HCT116 (cell line): ENCODE data around the gene ARHGAP5. TPM values are rescaled to one million over a fixed set of nuclear protein-coding genes. Genes with fewer than 3 reads are reported as not detected.

ENCODE experiments used
- ATAC-seq: fragments of 200-7000 bp; cut with Tn5 transposase; 2 replicates; pipeline ENCODE4 v1.9.1; 2020; ENCODE audit warnings: mild to moderate bottlenecking, moderate library complexity
- BruUV-seq: library from RNA; stranded (reverse); fragments of 400-500 nt; replicated peaks from 2 replicates; lab custom pipeline; 2021; lab: Mats Ljungman, UMichigan
- CTCF ChIA-PET: fragments of 300-600 bp; sonication (Branson Sonifier 250); formaldehyde crosslinking; loops from one replicate; lab custom pipeline; 2021; ENCODE audit warnings: antibody characterized with exemption; lab: Charles Lee
- POLR2A ChIA-PET: fragments of 300-600, 350-600 bp; sonication (Branson Sonifier 250); formaldehyde crosslinking; loops from one replicate; lab custom pipeline; 2021; ENCODE audit warnings: antibody characterized with exemption; lab: Charles Lee
- RAD21 ChIA-PET, 2 experiments: fragments of 300-600 bp; sonication (Branson Sonifier 250); formaldehyde crosslinking; loops; one replicate each; lab custom pipeline; 2023; ENCODE audit warnings: low total read pairs in 2 of 2; ENCODE audit not compliant: uncharacterized antibody in 2 of 2, unreplicated experiment in 2 of 2, low non-redundant PET in 1 of 2; lab: Charles Lee
- DNase-seq: peaks from one replicate; pipeline ENCODE4 v3.0.0-alpha.2; 2010; ENCODE audit warnings: low read depth, low spot score
- H2AFZ ChIP-seq: fragments of 200-600 bp; shearing (Covaris generic), sonication (generic); 2 replicates; pipeline ENCODE4 v1.6.1; 2017; ENCODE audit warnings: low read depth, mixed run types, mixed read lengths, antibody characterized with exemption, low read length; ENCODE audit not compliant: poor library complexity, severe bottlenecking
- H3K27ac ChIP-seq: 2 replicates; pipeline ENCODE4 v1.5.1; 2012; ENCODE audit warnings: low read depth, low read length
- H3K27me3 ChIP-seq: fragments of 200-600 bp; sonication (generic); 2 replicates; pipeline ENCODE4 v1.6.1; 2016; ENCODE audit warnings: mixed run types, low read length, mixed read lengths; ENCODE audit not compliant: insufficient read depth
- H3K36me3 ChIP-seq, 2 experiments: fragments of 200-500 bp in 1 of 2; fragments of 200-600 bp in 1 of 2; sonication (Bioruptor generic) in 1 of 2; sonication (generic) in 1 of 2; 2 replicates each; pipeline versions ENCODE4 v1.5.1 to v1.6.1; 2014 to 2016; ENCODE audit warnings: low read length in 2 of 2, inconsistent platforms in 1 of 2, mixed read lengths in 1 of 2, mixed run types in 1 of 2; ENCODE audit not compliant: insufficient read depth in 2 of 2, control insufficient read depth in 1 of 2
- H3K4me1 ChIP-seq, 2 experiments: fragments of 200-600 bp in 1 of 2; sonication (generic) in 1 of 2; 2 replicates each; pipeline versions ENCODE4 v1.5.1 to v1.6.1; 2012 to 2017; ENCODE audit warnings: low read length in 2 of 2, inconsistent platforms in 1 of 2, mild to moderate bottlenecking in 1 of 2, mixed read lengths in 1 of 2, mixed run types in 1 of 2, moderate library complexity in 1 of 2; ENCODE audit not compliant: insufficient read depth in 2 of 2, control insufficient read depth in 1 of 2
- H3K4me2 ChIP-seq: fragments of 200-600 bp; sonication (generic); 2 replicates; pipeline ENCODE4 v1.6.1; 2017; ENCODE audit warnings: mixed run types, low read length, mixed read lengths
- H3K4me3 ChIP-seq, 2 experiments: fragments of 200-600 bp in 1 of 2; sonication (generic) in 1 of 2; replicated peaks in 1 of 2; 2 replicates each; pipeline ENCODE4 v1.5.1; 2011 to 2016; ENCODE audit warnings: low read length in 2 of 2, control low read depth in 1 of 2, low read depth in 1 of 2, mild to moderate bottlenecking in 1 of 2, mixed read lengths in 1 of 2, mixed run types in 1 of 2
- H3K79me2 ChIP-seq: fragments of 200-600 bp; sonication (generic); 2 replicates; pipeline ENCODE4 v1.6.1; 2017; ENCODE audit warnings: mild to moderate bottlenecking, mixed run types, low read length, moderate library complexity, mixed read lengths; ENCODE audit not compliant: insufficient read depth
- H3K9ac ChIP-seq: fragments of 200-600 bp; sonication (generic); 2 replicates; pipeline ENCODE4 v1.6.1; 2016; ENCODE audit warnings: low read length, mixed read lengths
- H3K9me2 ChIP-seq: fragments of 200-600 bp; sonication (generic), shearing (Covaris generic); 2 replicates; pipeline ENCODE4 v1.6.1; 2017; ENCODE audit warnings: mixed run types, mild to moderate bottlenecking, moderate library complexity; ENCODE audit not compliant: insufficient read depth
- H3K9me3 ChIP-seq, 2 experiments: fragments of 200-500 bp in 1 of 2; fragments of 200-600 bp in 1 of 2; sonication (Bioruptor generic) in 1 of 2; sonication (generic) in 1 of 2; 2 replicates each; pipeline ENCODE4 v1.6.1; 2014 to 2017; ENCODE audit warnings: low read length in 2 of 2, mixed read lengths in 2 of 2, inconsistent platforms in 1 of 2, low read depth in 1 of 2, mild to moderate bottlenecking in 1 of 2, mixed run types in 1 of 2, moderate library complexity in 1 of 2; ENCODE audit not compliant: control insufficient read depth in 1 of 2, insufficient read depth in 1 of 2
- H4K20me1 ChIP-seq: fragments of 200-600 bp; sonication (generic), shearing (Covaris generic); 2 replicates; pipeline ENCODE4 v1.6.1; 2017; ENCODE audit warnings: mixed run types, mild to moderate bottlenecking, moderate library complexity; ENCODE audit not compliant: insufficient read depth
- ATF3 ChIP-seq: IDR thresholded peaks from 2 replicates; pipeline ENCODE4 v1.6.1; 2012
- CBX3 ChIP-seq: IDR thresholded peaks from 2 replicates; pipeline ENCODE4 v1.6.1; 2012; ENCODE audit warnings: low read depth
- EGR1 ChIP-seq: IDR thresholded peaks from 2 replicates; pipeline ENCODE4 v1.6.1; 2012; ENCODE audit warnings: low read depth
- POLR2A ChIP-seq: IDR thresholded peaks from 2 replicates; pipeline ENCODE4 v1.7.0; 2011; ENCODE audit warnings: borderline replicate concordance; ENCODE audit not compliant: insufficient read depth, insufficient read length; ENCODE audit errors: extremely low read depth
- POLR2AphosphoS5 ChIP-seq: IDR thresholded peaks from 2 replicates; pipeline ENCODE4 v1.6.1; 2011; ENCODE audit warnings: mild to moderate bottlenecking, low read depth, low read length, moderate library complexity
- SIN3A ChIP-seq: IDR thresholded peaks from 2 replicates; pipeline ENCODE4 v1.6.1; 2012; ENCODE audit warnings: low read depth
- SP1 ChIP-seq: IDR thresholded peaks from 2 replicates; pipeline ENCODE4 v1.6.1; 2012; ENCODE audit warnings: low read depth
- YY1 ChIP-seq: IDR thresholded peaks from 2 replicates; pipeline ENCODE4 v1.6.1; 2011; ENCODE audit warnings: low read length, low read depth, moderate library complexity, mild to moderate bottlenecking; ENCODE audit not compliant: insufficient replicate concordance; ENCODE audit errors: extremely low read depth
- ZNF274 ChIP-seq: fragments of 200-500 bp; sonication (Bioruptor generic); IDR thresholded peaks from 2 replicates; pipeline ENCODE4 v1.6.1; 2014; ENCODE audit warnings: mild to moderate bottlenecking, low read depth, low read length, inconsistent platforms
- intact Hi-C: fragments of 100-400 bp; cut with micrococcal nuclease; formaldehyde crosslinking; loops from 2 replicates; pipeline ENCODE4 v1.10.0; 2022
- total RNA-seq: library from RNA; stranded (reverse); gene quantifications from one replicate; pipeline ENCODE4 v1.2.1, GENCODE V29; 2021; ENCODE audit not compliant: unreplicated experiment
- TF ChIP-seq, protein P1 (sequence below), 3 experiments: fragments of 200-600 bp in 1 of 3; sonication (generic) in 1 of 3; IDR thresholded peaks in 2 of 3; conservative IDR thresholded peaks in 1 of 3; 2 replicates each; pipeline ENCODE4 v1.5.1; 2012 to 2017; ENCODE audit warnings: low read depth in 2 of 3, low read length in 2 of 3, antibody characterized with exemption in 1 of 3, borderline replicate concordance in 1 of 3, control low read depth in 1 of 3, mild to moderate bottlenecking in 1 of 3, mixed read lengths in 1 of 3, mixed run types in 1 of 3, moderate library complexity in 1 of 3; ENCODE audit not compliant: insufficient read depth in 1 of 3
- TF ChIP-seq, protein P2 (sequence below): IDR thresholded peaks from 2 replicates; pipeline ENCODE4 v1.6.1; 2012
- TF ChIP-seq, protein P3 (sequence below): IDR thresholded peaks from 2 replicates; pipeline ENCODE4 v1.6.1; 2011; ENCODE audit warnings: mild to moderate bottlenecking, low read length, moderate library complexity; ENCODE audit not compliant: insufficient replicate concordance; ENCODE audit errors: extremely low read depth

ARHGAP5 gene
- total RNA-seq, 1 experiment from 2014 or later, result 66.7 TPM

DNA sequence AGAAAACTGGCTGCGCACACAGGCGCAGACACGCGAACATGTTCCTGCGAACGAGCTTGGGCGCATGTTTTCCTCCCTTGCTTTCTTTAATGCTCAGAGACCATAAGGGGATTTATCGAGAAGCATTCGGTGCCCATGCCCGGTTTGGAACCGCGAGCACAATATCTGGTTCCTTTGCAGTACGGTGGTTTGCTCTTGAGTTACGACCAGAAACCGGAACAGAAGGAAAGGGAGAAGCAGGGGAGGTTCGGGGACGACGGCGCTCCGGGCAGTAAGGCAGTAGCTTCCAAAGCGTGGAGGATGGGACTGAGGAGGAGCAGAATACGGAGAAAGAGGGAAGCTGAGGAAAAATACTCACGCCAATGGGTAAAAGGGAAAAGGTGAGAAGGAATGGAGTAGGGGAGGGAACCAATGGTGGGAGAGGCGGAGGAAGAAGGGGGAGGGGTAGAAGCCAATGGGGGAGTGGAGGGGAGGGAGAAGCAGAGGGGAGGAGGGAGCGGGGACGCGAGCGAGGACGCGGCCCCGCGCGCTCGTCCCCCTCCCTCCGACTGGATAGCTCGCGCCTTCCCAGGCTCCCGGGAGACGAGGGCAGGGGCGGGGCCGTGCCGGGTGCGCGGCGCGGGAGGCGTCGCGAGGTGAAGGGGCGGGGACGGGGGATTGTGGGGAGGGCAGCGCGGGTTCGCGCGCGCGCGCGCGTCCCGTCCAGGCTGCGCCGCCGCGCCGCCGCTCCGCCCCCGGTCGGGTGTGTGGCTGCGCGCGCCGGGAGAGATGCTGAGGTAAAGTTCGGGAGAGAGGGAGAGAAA, 625 bp upstream of the ARHGAP5 start:
- intact Hi-C loops, result loop anchor here (2.0 to 10.0 kb wide), 4 partner anchors 126 to 562 kb away; partner anchors contain the start of genes RNU6-7 and RNU6-8
- BruUV-seq, result no TSS peak
- H3K9me2 ChIP-seq, result no peaks in the 10 kb centered on the region
- ChIA-PET CTCF (interaction anchor here (0.6 to 2.3 kb wide), 5 partner anchors 110 to 566 kb away, joined by 3 to 5 read pairs (median 4); no protein-coding TSS in a partner anchor), POLR2A (interaction anchor here (0.7 to 2.7 kb wide), 7 partner anchors 11 to 656 kb away, joined by 3 to 8 read pairs (median 4); partner anchors contain the start of genes HEATR5A and RNU6-8), RAD21 (interaction anchor here in 1 of 2 experiments (1.2 kb wide), 1 partner anchor 176 kb away, joined by 3 read pairs; no protein-coding TSS in a partner anchor)
- peak; percentile 61 for TF ChIP-seq POLR2AphosphoS5
- TF ChIP-seq CBX3, result 0 out of 2 replicates have a peak, but pooled peaks have one; percentile 26
- TF ChIP-seq YY1, result peak; percentile 10
- peak; percentile 49; the same call in 1 of the 2 replicates for TF ChIP-seq EGR1
- peak; percentile 78 for TF ChIP-seq SP1
- TF ChIP-seq ZNF274, result no peak
- TF ChIP-seq, protein P1, sequence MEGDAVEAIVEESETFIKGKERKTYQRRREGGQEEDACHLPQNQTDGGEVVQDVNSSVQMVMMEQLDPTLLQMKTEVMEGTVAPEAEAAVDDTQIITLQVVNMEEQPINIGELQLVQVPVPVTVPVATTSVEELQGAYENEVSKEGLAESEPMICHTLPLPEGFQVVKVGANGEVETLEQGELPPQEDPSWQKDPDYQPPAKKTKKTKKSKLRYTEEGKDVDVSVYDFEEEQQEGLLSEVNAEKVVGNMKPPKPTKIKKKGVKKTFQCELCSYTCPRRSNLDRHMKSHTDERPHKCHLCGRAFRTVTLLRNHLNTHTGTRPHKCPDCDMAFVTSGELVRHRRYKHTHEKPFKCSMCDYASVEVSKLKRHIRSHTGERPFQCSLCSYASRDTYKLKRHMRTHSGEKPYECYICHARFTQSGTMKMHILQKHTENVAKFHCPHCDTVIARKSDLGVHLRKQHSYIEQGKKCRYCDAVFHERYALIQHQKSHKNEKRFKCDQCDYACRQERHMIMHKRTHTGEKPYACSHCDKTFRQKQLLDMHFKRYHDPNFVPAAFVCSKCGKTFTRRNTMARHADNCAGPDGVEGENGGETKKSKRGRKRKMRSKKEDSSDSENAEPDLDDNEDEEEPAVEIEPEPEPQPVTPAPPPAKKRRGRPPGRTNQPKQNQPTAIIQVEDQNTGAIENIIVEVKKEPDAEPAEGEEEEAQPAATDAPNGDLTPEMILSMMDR (IDR thresholded peaks at IDR 0.05 in 2 of 3, conservative IDR thresholded peaks at IDR 0.05 in 1 of 3; ENCODE audit: borderline replicate concordance in 1 of 3, insufficient read depth in 1 of 3, low read depth in 2 of 3, low read length in 2 of 3), result no peak
- TF ChIP-seq POLR2A, result peak; percentile 68
- TF ChIP-seq, protein P2, sequence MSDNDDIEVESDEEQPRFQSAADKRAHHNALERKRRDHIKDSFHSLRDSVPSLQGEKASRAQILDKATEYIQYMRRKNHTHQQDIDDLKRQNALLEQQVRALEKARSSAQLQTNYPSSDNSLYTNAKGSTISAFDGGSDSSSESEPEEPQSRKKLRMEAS, result peak; percentile 70
- TF ChIP-seq, protein P3, sequence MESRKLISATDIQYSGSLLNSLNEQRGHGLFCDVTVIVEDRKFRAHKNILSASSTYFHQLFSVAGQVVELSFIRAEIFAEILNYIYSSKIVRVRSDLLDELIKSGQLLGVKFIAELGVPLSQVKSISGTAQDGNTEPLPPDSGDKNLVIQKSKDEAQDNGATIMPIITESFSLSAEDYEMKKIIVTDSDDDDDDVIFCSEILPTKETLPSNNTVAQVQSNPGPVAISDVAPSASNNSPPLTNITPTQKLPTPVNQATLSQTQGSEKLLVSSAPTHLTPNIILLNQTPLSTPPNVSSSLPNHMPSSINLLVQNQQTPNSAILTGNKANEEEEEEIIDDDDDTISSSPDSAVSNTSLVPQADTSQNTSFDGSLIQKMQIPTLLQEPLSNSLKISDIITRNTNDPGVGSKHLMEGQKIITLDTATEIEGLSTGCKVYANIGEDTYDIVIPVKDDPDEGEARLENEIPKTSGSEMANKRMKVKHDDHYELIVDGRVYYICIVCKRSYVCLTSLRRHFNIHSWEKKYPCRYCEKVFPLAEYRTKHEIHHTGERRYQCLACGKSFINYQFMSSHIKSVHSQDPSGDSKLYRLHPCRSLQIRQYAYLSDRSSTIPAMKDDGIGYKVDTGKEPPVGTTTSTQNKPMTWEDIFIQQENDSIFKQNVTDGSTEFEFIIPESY, result no peak
- no peak for TF ChIP-seq ATF3
- TF ChIP-seq SIN3A, result peak; percentile 63; the same call in 1 of the 2 replicates
- peak overlapping the region; percentile 93 for H3K4me2 ChIP-seq
- no peaks in the 10 kb centered on the region for H3K36me3 ChIP-seq
- peak overlapping the region; percentile 92 for H3K9ac ChIP-seq
- ATAC-seq (peak; percentile 88), DNase-seq (peak; percentile 90)
- peaks cover 8% of the 10 kb centered on the region; the same call in 1 of the 2 replicates for H4K20me1 ChIP-seq
- no peaks in the 10 kb centered on the region for H3K27me3 ChIP-seq
- peaks cover 46% of the 10 kb centered on the region for H3K79me2 ChIP-seq
- peak overlapping the region; percentile 87 for H3K27ac ChIP-seq
- H2AFZ ChIP-seq, result peak overlapping the region; percentile 67
- peak overlapping the region; percentile 84 to 93 for H3K4me3 ChIP-seq
- H3K9me3 ChIP-seq, result no peaks in the 10 kb centered on the region
- H3K4me1 ChIP-seq, result peaks cover 19 to 52% of the 10 kb centered on the region in 2 experiments
